ENCODE data around the gene RPL18A.
"Not testable (repeated sequence)": the region's sequence is repeated elsewhere in the genome, so short reads cannot be mapped to it uniquely, and the experiment has no call there.

RPL18A gene

GRCh38 chr19:17866964-17867486 is 7.3 kb downstream of the RPL18A start:
- no peak for DNase-seq (ENCODE audit: low spot score)

GRCh38 chr19:17868669-17869068 is 9.0 kb downstream of the RPL18A start:
- no peak for DNase-seq (ENCODE audit: low spot score)

- DNase-seq (ENCODE audit: low spot score): no peak
Measured at GRCh38 chr19:17869114-17869608, 9.5 kb downstream of the RPL18A start.

GRCh38 chr19:17871032-17871877 is 11.5 kb downstream of the RPL18A start:
- DNase-seq (ENCODE audit: low spot score): no peak

- DNase-seq (ENCODE audit: low spot score): no peak
Measured at GRCh38 chr19:17871878-17872250, 12.2 kb downstream of the RPL18A start, which contains the start of gene SLC5A5. Gene SLC5A5, plus strand, starts transcription at chr19:17871945. Its CDS starts 375 bp downstream, at chr19:17872320.

- no peak for DNase-seq (ENCODE audit: low spot score)
Measured at GRCh38 chr19:17872251-17873001, 12.7 kb downstream of the RPL18A start.

GRCh38 chr19:17873786-17874757 is 14.4 kb downstream of the RPL18A start:
- peak; percentile 89 for DNase-seq (ENCODE audit: low spot score)

GRCh38 chr19:17874758-17875135 is 15.0 kb downstream of the RPL18A start:
- no peak for DNase-seq (ENCODE audit: low spot score)

- no peak for DNase-seq (ENCODE audit: low spot score)
Measured at GRCh38 chr19:17877696-17878095, 18.0 kb downstream of the RPL18A start.

- DNase-seq (ENCODE audit: low spot score): no peak
Measured at GRCh38 chr19:17879466-17879865, 19.8 kb downstream of the RPL18A start.

GRCh38 chr19:17881701-17882100 is 22.0 kb downstream of the RPL18A start:
- no peak for DNase-seq (ENCODE audit: low spot score)

- no peak for DNase-seq (ENCODE audit: low spot score)
Measured at GRCh38 chr19:17883627-17884410, 24.1 kb downstream of the RPL18A start.

GRCh38 chr19:17886515-17886914 is 26.8 kb downstream of the RPL18A start:
- DNase-seq (ENCODE audit: low spot score): no peak

GRCh38 chr19:17887221-17887620 is 27.5 kb downstream of the RPL18A start:
- DNase-seq (ENCODE audit: low spot score): not testable (repeated sequence)

- DNase-seq (ENCODE audit: low spot score): no peak
Measured at GRCh38 chr19:17888260-17888659, 28.6 kb downstream of the RPL18A start.

- DNase-seq (ENCODE audit: low spot score): peak; percentile 77
Measured at GRCh38 chr19:17889609-17890214, 30.0 kb downstream of the RPL18A start.

- no peak for DNase-seq (ENCODE audit: low spot score)
Measured at GRCh38 chr19:17893766-17894165, 34.1 kb downstream of the RPL18A start.

- DNase-seq (ENCODE audit: low spot score): no peak
Measured at GRCh38 chr19:17902701-17903100, 43.0 kb downstream of the RPL18A start.

GRCh38 chr19:17908244-17908643 is 48.5 kb downstream of the RPL18A start:
- DNase-seq (ENCODE audit: low spot score): no peak

- no peak for DNase-seq (ENCODE audit: low spot score)
Measured at GRCh38 chr19:17909003-17909732, 49.5 kb downstream of the RPL18A start.

All from ecto neural progenitor cell (in vitro differentiated cells).